ENCODE measurements around the gene HP1BP3.
A peak's percentile ranks its signal among the peaks of the same experiment; 100 is the strongest.
"Not testable (repeated sequence)": the region's sequence is repeated elsewhere in the genome, so short reads cannot be mapped to it uniquely, and the experiment has no call there.

The HP1BP3 gene

GRCh38 chr1:20727746-20728316, 59.3 kb downstream of the HP1BP3 start:
- DNase-seq = no peak

- DNase-seq = no peak
Observed at GRCh38 chr1:20726932-20727745, 60.0 kb downstream of the HP1BP3 start.

GRCh38 chr1:20726118-20726911, 60.8 kb downstream of the HP1BP3 start:
- DNase-seq = no peak

- DNase-seq = no peak
Observed at GRCh38 chr1:20725189-20726117, 61.7 kb downstream of the HP1BP3 start.

- no peak for DNase-seq
Observed at GRCh38 chr1:20724364-20725188, 62.5 kb downstream of the HP1BP3 start.

- no peak for DNase-seq
Observed at GRCh38 chr1:20723537-20724363, 63.4 kb downstream of the HP1BP3 start.

- no peak for DNase-seq
Observed at GRCh38 chr1:20723159-20723536, 64.0 kb downstream of the HP1BP3 start.

GRCh38 chr1:20721117-20722061, 65.7 kb downstream of the HP1BP3 start:
- DNase-seq = no peak

- DNase-seq = no peak
Observed at GRCh38 chr1:20720631-20721091, 66.4 kb downstream of the HP1BP3 start.

GRCh38 chr1:20719871-20720620, 67.1 kb downstream of the HP1BP3 start:
- no peak for DNase-seq

GRCh38 chr1:20719261-20719660, 67.8 kb downstream of the HP1BP3 start:
- no peak for DNase-seq

- DNase-seq = not testable (repeated sequence)
Observed at GRCh38 chr1:20718343-20718882, 68.7 kb downstream of the HP1BP3 start.

GRCh38 chr1:20717452-20718342, 69.4 kb downstream of the HP1BP3 start, which contains the start of gene KIF17:
Gene KIF17 (minus strand): TSS chr1:20718007. CDS start chr1:20717706, 301 bp downstream.
- peak in 46 of 58 donors; percentile 10 to 75 (median 46) for DNase-seq

GRCh38 chr1:20716232-20716631, 70.9 kb downstream of the HP1BP3 start:
- no peak for DNase-seq

- DNase-seq = no peak
Observed at GRCh38 chr1:20715406-20715805, 71.7 kb downstream of the HP1BP3 start.

- DNase-seq = no peak
Observed at GRCh38 chr1:20713440-20713839, 73.7 kb downstream of the HP1BP3 start.
